ENCODE measurements around the gene EZH1.

Gene EZH1

DNA sequence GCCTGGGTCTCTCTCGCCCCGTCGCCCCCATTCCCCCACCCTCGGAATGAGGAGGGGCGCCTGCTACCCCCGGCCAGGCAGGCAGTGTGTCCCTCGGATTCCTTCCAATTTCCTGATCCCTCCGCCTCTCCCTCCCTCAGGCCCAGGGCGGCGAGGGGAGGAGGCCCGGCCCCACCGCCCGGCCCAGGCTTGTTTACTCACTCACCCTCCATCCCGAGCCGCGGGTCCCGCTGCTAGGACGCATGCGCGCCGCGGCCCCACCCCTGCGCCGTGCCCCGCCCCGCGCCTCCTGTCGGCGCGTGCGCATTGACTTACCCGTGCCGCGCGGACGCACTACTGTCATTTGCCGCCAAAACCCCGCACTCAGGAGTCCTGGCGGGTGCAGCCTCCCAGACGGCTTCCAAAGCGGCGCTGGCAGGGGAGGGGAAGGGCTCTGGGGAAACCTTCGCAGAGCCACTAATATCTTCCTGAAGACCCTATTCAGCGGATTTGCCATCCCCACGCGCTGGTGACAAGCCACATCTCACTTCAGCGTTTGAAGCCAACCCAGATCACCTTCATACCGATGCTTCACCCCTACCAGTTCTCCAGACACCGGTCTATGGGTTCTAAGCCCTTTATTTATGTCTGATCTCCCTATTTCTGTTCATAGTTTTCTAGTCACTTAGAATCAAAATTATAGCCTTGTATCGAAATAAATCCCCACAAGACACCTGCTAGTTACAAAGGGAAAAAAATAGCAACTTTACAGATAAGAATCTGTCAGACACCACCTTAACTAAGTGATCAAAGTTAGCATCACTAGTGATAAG is at the start of gene EZH1:
TSS of gene EZH1 (minus strand) at position 235 of the 812 bp plus-strand sequence. CDS start 16,099 bp downstream, outside the sequence.
- peak; percentile 63 for DNase-seq

- no peak for DNase-seq
Measured at GRCh38 chr17:42792545-42792944, 47.7 kb upstream of the EZH1 start.

- DNase-seq = no peak
Measured at GRCh38 chr17:42791948-42792347, 47.1 kb upstream of the EZH1 start.

DNA sequence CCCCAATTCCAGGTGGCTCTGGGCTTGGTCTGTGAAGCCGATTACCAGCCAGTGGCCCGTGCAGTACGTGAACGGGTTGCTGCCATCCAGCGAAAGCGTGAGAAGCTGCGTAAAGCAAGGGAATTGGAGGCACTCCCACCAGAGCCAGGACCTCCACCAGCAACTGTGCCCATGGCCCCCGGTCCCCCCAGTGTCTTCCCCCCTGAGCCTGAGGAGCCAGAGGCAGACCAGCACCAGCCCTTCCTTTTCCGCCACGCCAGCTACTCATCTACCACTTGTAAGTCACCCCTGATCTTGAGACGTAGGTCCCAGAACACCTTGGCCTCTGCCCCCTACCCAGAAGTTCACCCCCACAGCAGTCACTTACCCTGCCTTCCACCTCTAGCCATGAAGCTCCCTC is 42.4 kb upstream of the EZH1 start:
- no peak for DNase-seq

DNA sequence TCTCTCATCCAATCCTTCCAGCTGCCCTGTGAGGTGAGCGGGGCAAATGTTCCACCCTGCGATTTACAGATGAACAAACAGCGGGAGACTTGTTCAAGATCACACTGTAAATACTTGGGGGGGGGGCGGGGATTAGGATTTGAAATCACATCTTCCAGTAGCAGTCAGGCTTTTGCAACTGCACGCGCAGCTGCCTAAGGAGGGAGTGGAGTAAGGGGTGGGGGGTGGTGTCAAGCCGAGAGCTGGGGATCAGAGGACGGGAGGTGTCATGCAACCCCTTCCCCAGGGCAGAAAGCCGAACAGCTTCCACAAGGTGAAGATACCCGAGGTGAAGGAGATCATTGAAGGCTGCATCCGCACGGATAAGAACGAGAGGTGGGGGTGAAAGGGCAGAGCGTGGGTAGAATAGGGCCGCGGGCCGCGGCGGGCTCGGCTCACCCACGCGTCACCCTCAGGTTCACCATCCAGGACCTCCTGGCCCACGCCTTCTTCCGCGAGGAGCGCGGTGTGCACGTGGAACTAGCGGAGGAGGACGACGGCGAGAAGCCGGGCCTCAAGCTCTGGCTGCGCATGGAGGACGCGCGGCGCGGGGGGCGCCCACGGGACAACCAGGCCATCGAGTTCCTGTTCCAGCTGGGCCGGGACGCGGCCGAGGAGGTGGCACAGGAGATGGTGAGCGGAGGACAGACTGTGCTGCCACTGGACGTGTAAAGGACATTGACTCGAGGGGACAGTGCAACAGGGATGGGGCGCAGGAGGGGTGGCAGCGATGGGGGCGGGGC is 40.2 kb upstream of the EZH1 start:
- no peak for DNase-seq

- no peak for DNase-seq
Measured at GRCh38 chr17:42784409-42784808, 39.6 kb upstream of the EZH1 start.

- DNase-seq = no peak
Measured at GRCh38 chr17:42783791-42784138, 38.9 kb upstream of the EZH1 start.

DNA sequence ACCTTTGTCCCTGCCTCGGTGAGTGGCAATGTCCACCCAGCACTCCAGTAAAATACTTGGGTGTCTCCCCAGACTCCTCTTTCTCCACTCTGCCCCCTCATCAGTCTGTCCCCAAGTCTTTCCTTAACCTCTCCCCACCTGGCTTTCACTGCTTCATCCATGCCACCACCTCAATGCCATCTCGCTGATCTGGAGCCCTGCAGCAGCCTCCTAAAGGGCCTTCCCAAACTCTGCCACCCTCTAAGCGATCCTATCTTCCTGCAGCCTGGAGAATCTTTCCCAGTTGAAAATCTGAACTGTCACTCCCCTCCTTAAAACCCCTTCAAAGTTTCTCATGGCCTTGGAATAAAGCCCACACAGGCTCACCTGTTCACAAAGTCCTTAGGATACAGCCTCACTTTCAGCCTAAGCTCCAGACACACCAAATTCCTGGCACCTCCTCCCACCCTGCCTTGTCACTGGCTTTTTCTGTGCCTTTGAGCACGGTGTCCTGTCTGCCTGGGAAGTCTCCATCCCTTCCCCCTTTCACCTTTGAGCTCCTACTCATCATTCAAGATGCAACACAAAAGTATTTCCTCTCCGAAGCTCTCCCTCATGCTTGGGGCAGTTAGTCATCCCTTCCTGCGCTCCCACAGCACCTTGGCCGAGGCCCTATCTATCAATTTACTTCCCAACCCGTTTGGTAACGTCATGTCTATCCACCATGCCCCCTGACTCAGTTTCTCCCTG is 38.4 kb upstream of the EZH1 start:
- no peak for DNase-seq

DNA sequence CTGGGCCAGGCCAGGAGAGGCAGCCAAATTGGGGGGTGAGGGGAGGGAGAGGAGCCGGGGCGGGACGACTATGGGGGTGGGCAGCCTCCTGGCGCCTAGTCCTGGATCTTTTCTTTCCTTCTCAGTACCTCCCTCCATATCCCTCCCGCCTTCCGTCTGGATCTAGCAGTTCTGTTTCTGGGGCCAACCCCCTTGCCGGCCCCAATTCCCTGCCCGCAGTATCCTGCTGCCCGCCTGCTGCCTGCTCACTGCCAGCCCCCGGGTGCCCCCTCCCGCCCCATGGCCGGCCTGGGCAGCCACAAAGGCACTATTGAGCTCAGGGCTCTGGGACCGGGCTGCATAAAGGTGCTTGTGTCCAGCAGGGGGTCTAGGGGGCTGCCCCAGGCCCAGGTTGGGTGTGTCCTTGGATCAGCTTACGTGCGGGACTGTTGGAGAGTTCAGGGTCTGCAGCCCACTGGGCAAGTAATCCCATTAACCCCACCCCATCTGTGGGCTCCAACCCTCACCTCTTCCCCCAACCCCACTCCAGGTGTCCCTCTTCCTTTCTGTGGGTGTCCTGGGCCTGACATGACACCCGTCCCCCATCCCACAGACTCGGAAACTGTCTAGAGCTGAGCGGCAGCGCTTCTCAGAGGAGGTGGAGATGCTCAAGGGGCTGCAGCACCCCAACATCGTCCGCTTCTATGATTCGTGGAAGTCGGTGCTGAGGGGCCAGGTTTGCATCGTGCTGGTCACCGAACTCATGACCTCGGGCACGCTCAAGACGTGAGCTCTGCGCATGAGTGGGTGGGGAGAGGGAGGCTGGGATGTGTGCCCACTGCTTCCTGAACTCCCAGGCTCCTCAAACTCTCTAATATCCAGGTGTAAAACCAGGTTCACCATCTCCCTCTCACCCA is 37.6 kb upstream of the EZH1 start:
- no peak for DNase-seq

GRCh38 chr17:42781639-42782165 is 36.9 kb upstream of the EZH1 start:
- DNase-seq = no peak

- DNase-seq = no peak
Measured at GRCh38 chr17:42780851-42781638, 36.2 kb upstream of the EZH1 start.

DNA sequence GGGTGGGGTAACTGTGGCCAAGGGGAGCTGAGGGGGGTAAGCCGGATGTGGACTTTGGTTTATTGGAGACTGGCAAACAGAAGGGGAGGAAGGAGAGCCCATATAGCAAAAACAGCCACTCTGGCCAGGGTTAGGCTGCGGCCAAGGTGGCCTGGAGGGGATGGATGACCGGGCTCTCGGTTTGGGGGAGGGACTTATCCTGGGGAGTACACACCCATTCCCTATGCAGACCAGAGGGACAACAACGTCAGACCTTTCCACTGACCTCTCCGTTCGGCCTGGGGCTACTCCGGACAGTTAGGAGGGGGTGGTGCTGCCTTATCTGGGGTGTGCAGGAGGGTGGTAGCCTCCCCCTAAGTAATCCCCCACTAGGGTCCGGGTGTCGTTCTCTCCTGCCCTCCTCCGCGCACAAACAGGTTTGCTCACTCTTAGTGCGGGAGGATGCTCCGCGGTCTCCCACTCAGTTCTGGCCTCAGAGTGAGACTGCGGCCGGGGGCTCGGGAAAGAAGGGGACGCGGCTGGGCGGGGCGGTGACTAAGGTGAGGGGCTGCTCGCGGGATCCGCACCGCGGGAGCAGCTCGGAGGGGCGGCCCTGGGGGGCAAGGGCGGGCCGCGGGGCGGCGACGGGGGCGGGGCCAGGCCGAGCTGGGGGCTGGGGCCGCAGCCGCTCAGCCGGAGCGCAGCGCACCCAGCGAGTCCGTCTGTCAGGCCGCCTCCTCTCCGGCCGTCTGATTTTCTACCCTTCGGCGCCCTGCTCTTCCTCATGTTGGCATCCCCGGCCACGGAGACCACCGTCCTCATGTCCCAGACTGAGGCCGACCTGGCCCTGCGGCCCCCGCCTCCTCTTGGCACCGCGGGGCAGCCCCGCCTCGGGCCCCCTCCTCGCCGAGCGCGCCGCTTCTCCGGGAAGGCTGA is 35.4 kb upstream of the EZH1 start, which contains the start of gene WNK4:
TSS of gene WNK4 (plus strand) at position 675 of the 915 bp plus-strand sequence. CDS start at position 764, 89 bp downstream.
- no peak for DNase-seq

- no peak for DNase-seq
Measured at GRCh38 chr17:42779304-42779935, 34.6 kb upstream of the EZH1 start.

DNA sequence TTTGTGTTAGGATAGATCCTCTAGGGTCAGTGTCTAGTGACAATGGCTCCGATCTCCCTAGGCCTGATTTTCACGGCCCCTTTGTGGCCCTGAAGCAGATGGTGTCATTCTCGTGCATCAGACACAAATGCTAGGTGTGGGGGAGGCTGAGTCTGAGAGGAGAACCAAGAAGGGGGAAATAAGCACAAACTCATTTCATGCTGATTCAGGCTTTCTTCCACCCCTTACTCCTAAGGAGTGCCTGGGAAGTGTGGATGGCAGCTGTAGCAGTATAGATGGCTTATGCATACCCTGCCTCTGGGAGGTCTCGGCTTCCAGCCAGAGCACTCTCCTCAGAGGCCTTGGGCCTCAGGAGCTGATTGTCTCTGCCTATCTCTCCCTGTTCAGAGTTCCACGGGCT is 33.7 kb upstream of the EZH1 start:
- DNase-seq = no peak

GRCh38 chr17:42775534-42776098 is 30.8 kb upstream of the EZH1 start:
- DNase-seq = no peak

DNA sequence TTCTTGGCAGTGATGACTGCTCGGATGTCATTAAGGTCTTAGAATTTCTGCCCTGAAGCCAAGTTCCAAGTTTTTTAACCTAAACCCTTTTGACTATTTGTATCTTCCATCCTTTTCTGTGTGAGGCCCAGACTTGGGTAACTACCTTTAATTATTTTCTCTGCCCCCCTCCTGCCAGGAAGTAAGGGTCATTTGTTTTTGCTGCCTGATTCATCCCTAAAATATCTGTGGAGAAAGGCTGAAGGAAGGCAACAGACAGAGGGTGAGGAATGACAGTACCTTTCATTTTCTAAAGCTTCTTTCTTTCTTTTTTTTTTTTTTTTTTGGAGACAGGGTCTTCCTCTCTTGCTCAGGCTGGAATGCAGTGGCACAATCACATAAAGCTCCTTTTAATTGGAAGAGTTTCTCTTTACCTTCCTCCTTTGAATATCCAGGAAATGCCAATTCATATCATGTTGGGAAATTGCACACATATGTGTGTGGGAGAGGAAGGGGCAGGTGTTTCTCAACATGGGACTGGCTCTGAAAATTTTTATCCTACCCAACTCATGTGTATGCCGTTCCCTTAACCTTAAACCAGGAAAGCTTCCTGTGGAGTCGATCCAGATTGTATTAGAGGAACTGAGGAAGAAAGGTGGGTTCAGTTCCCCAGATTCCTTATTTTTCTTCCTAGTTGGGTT is 29.4 kb upstream of the EZH1 start:
- DNase-seq = no peak

DNA sequence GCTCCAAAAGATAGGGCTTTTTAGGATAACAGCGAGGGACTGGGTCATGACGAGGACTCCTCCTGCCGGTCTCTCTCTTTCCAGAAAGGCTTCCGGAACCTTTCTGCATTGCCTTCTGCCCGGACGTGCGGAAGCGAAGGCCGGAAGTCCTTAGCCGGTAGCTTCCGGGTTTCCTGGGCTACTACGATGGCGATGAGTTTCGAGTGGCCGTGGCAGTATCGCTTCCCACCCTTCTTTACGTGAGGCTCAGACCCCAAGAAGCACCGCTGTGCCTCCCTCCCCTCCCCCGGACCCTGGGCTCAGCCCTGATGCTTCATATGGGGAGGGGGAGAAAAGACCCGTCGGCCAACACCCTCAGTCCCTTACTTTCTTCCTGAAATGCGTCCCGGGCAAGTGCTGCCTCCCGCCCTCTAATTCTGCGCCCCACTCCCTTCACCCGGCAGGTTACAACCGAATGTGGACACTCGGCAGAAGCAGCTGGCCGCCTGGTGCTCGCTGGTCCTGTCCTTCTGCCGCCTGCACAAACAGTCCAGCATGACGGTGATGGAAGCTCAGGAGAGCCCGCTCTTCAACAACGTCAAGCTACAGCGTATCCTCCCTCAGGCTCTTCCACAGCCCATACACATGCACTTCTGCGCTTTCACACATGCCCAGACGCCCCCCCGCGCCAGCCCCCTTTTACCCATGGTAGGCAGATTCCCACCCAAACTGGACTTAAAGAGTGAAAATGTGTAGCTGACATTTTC is 28.6 kb upstream of the EZH1 start, which contains the start of gene VPS25:
TSS of gene VPS25 (plus strand) at position 160 of the 746 bp plus-strand sequence. CDS start at position 187, 27 bp downstream.
- DNase-seq = no peak

DNA sequence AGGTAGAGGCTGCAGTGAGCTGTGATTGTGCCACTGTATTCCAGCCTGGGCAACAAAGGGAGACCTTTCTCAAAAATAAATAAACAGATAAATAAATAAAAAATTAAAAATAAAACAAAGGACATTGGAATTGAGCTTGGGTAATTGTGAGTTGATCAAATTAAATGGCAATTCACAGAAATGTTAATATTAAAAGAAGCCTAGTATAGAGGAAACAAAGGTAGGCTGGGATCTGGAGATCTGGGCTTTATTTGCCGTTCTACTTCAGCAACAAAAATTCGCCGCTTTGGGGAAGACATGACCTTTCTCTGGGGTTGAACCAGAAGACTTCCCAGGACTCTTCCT is 28.1 kb upstream of the EZH1 start:
- no peak for DNase-seq

All from NCI-H1417 treated with DMSO at 0.1 percent for 48 hours (cell line).